ACC112 (cell line): ENCODE data around the gene TMEM178A.

Experiments used
- H2AFZ ChIP-seq: fragments of 200-600 bp; sonication (generic); one replicate; pipeline ENCODE4 v1.6.0; 2017; ENCODE audit warnings: antibody characterized with exemption, low read length; ENCODE audit not compliant: unreplicated experiment
- H3K27ac ChIP-seq: fragments of 200-600 bp; sonication (generic); 2 replicates; pipeline ENCODE4 v1.5.1; 2014; ENCODE audit warnings: low read depth, mild to moderate bottlenecking, antibody characterized with exemption, low read length, moderate library complexity
- H3K27me3 ChIP-seq: fragments of 200-600 bp; sonication (generic); 2 replicates; pipeline ENCODE4 v1.6.1; 2014; ENCODE audit warnings: mild to moderate bottlenecking, antibody characterized with exemption, low read length, moderate library complexity, mixed read lengths; ENCODE audit not compliant: insufficient read depth
- H3K36me3 ChIP-seq: fragments of 200-600 bp; sonication (generic); 2 replicates; pipeline ENCODE4 v1.6.1; 2016; ENCODE audit warnings: mild to moderate bottlenecking, antibody characterized with exemption, low read length, moderate library complexity, mixed read lengths; ENCODE audit not compliant: insufficient read depth
- H3K4me1 ChIP-seq: fragments of 200-600 bp; sonication (generic); one replicate; pipeline ENCODE4 v1.6.1; 2016; ENCODE audit warnings: low read length, mixed read lengths; ENCODE audit not compliant: insufficient read depth, unreplicated experiment, control insufficient read depth
- H3K4me3 ChIP-seq: fragments of 200-600 bp; sonication (generic); 2 replicates; pipeline ENCODE4 v1.5.1; 2014; ENCODE audit warnings: mild to moderate bottlenecking, low read depth, low read length
- H3K79me2 ChIP-seq: fragments of 200-600 bp; sonication (generic); one replicate; pipeline ENCODE4 v1.6.0; 2016; ENCODE audit warnings: low read length; ENCODE audit not compliant: control insufficient read depth, unreplicated experiment, insufficient read depth

TMEM178A gene

DNA sequence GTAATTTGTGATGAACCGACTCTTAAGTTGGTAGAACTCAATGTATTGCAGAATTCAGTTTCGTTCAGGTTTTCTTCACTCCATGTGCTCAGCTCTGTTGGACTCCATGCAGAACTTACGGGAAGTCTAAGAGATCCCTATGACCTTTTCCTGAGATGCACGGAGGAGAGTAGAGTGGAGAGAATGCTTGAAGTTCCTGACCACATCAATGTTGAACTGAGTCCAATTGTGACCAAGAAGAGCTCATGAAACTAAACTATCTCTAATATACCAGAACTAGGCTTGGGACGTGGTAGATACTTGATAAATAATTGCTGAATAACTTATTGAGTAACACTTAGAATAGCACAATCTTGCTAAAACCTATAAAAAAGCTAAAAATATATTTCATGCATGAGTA, 47.2 kb downstream of the TMEM178A start:
- no peak overlapping the region for H3K4me3 ChIP-seq
- no peak overlapping the region for H2AFZ ChIP-seq
- H3K4me1 ChIP-seq, result no peaks in the 10 kb centered on the region
- peaks cover 7% of the 10 kb centered on the region for H3K27me3 ChIP-seq
- no peaks in the 10 kb centered on the region for H3K36me3 ChIP-seq
- no peak overlapping the region for H3K27ac ChIP-seq
- no peaks in the 10 kb centered on the region for H3K79me2 ChIP-seq

DNA sequence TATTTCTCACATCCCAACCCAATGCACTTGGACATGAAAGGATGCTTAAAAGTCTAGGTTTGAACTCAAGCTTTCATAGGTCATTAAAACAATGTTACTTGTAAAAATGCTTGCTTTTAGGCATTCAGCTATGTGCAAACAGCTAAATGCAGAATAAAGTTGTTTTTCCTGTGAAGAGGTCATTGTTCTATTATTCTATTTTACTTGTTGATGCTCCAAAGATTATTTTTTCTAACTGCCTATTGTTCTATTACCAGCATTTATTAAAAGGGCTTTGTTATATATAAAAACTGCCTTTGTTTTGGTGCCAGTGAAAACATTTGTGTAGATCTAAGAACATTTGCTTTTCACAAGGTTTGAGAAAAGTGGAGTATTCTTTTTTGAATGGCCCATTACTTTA, 49.4 kb downstream of the TMEM178A start:
- Histone ChIP-seq H3K27ac (no peak overlapping the region), H2AFZ (no peak overlapping the region), H3K79me2 (no peaks in the 10 kb centered on the region), H3K4me3 (no peak overlapping the region), H3K36me3 (no peaks in the 10 kb centered on the region), H3K27me3 (no peaks in the 10 kb centered on the region), H3K4me1 (no peaks in the 10 kb centered on the region)

DNA sequence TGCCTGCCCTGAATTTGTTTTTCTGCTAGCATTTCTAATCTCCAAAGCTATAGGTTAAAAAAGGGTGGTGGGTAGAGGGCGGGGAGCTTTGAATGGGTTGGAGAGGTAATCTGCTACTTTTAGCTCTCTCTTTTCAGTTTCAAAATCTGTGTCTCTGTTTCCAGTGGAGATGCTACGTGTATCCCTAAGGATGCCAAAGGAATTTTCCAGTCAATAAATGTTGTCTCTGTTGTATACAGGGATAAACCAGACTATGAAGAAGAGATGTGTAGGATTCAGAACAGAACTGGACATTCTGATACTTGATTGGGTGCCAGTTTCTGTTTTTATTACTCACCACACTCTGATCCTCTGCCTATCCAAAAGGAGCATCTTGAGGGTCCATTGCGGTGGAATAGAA, 50.1 kb downstream of the TMEM178A start:
- Histone ChIP-seq H3K4me3 (no peak overlapping the region), H3K4me1 (no peaks in the 10 kb centered on the region), H3K27me3 (no peaks in the 10 kb centered on the region), H2AFZ (no peak overlapping the region), H3K36me3 (no peaks in the 10 kb centered on the region), H3K27ac (no peak overlapping the region), H3K79me2 (no peaks in the 10 kb centered on the region)

DNA sequence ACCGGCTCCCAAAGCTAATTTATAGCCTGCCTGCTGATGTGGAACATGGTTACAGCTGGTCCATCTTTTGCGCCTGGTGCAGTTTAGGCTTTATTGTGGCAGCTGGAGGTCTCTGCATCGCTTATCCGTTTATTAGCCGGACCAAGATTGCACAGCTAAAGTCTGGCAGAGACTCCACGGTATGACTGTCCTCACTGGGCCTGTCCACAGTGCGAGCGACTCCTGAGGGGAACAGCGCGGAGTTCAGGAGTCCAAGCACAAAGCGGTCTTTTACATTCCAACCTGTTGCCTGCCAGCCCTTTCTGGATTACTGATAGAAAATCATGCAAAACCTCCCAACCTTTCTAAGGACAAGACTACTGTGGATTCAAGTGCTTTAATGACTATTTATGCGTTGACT, 51.4 kb downstream of the TMEM178A start:
- Histone ChIP-seq H3K79me2 (no peaks in the 10 kb centered on the region), H3K36me3 (no peaks in the 10 kb centered on the region), H2AFZ (no peak overlapping the region), H3K27ac (no peak overlapping the region), H3K4me3 (no peak overlapping the region), H3K4me1 (no peaks in the 10 kb centered on the region), H3K27me3 (no peaks in the 10 kb centered on the region)

DNA sequence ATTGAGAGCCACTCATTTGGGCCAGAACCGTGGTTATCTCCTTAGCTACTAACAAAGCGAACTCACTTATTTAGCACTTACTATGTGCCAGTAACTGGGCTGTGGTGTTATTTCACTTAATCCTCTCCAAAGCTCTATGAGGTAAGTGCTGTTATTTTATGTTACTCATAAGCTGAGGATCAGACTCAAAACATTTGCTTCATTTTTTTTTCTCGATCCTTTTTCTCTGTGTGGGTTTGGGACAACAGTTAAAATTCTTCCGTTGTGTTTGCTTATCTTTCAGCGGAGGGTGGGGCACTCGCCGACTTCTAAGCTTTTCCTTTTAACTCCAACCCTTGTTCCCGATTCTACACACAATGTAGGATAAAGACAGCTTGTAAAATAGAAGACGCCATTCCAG, 52.8 kb downstream of the TMEM178A start:
- no peaks in the 10 kb centered on the region for H3K36me3 ChIP-seq
- no peak overlapping the region for H3K27ac ChIP-seq
- H3K79me2 ChIP-seq, result no peaks in the 10 kb centered on the region
- no peaks in the 10 kb centered on the region for H3K27me3 ChIP-seq
- no peaks in the 10 kb centered on the region for H3K4me1 ChIP-seq
- no peak overlapping the region for H2AFZ ChIP-seq
- H3K4me3 ChIP-seq, result no peak overlapping the region

DNA sequence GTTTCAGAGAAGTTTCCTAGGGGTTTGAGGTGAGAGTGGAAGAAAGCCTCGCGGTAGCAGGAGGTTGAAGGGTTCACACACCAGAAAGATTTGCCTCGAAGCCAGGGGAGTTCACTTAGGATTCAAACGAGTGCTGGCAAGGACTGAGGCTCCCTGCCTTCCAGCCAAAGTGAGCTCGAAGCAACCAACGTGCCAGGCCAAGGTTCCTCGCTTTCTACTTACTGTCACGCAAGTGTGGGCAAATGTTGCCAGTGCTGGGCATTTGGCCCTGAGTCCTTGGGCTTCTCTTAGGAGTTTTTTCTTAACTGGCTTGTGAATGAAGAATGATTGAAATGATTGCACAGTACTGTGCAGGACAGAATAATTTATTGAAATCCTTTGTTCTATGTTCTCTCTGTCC, 53.6 kb downstream of the TMEM178A start:
- no peak overlapping the region for H3K27ac ChIP-seq

DNA sequence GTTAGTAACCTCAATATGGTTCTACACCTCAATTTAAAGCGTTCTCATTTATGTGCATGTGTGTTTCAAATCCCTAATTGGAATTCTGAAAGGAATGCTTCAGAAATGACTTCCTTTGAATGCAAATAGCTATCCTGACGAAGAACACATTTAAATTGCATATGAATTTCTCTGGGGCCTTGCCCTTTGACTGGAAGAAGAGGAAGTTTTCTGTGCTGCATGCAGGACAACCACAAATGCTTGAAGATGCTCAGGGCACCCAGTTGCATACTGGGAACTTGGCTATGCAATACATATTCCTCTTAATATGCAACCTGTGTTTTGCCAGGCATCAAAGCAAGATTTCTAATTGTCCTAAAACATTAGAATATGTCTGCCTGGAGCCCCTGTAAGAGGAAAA, 55.3 kb downstream of the TMEM178A start:
- H3K79me2 ChIP-seq, result no peaks in the 10 kb centered on the region
- no peaks in the 10 kb centered on the region for H3K27me3 ChIP-seq
- no peaks in the 10 kb centered on the region for H3K36me3 ChIP-seq
- no peak overlapping the region for H3K4me3 ChIP-seq
- H3K27ac ChIP-seq, result no peak overlapping the region
- H2AFZ ChIP-seq, result no peak overlapping the region
- no peaks in the 10 kb centered on the region for H3K4me1 ChIP-seq

More for the DNA sequence above, 53.6 kb downstream of the TMEM178A start:
- no peaks in the 10 kb centered on the region for H3K79me2 ChIP-seq
- no peaks in the 10 kb centered on the region for H3K4me1 ChIP-seq
- H3K27me3 ChIP-seq, result no peaks in the 10 kb centered on the region
- H2AFZ ChIP-seq, result no peak overlapping the region
- no peaks in the 10 kb centered on the region for H3K36me3 ChIP-seq
- no peak overlapping the region for H3K4me3 ChIP-seq

DNA sequence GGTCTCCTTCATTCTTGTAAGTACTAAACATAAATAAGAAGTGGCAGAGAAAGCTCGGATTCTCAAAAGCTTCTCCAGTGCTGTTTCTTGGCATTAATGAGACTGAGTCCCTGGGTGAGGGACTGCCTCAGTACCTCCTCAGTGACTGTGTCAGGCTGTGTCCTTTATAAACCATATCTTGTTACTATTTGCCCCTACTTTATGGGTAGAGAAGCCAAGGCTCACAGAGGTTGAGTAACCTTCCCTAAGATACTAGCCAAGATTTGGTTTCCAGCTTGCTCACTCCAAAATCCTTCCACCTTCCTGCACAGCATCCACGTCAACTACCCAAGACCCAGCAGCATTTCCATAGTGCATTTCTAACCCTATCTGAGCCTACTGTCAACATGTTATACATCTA, 57.8 kb downstream of the TMEM178A start:
- Histone ChIP-seq H3K79me2 (no peaks in the 10 kb centered on the region), H3K27ac (no peak overlapping the region), H3K27me3 (no peaks in the 10 kb centered on the region), H2AFZ (no peak overlapping the region), H3K36me3 (no peaks in the 10 kb centered on the region), H3K4me1 (no peaks in the 10 kb centered on the region), H3K4me3 (no peak overlapping the region)

DNA sequence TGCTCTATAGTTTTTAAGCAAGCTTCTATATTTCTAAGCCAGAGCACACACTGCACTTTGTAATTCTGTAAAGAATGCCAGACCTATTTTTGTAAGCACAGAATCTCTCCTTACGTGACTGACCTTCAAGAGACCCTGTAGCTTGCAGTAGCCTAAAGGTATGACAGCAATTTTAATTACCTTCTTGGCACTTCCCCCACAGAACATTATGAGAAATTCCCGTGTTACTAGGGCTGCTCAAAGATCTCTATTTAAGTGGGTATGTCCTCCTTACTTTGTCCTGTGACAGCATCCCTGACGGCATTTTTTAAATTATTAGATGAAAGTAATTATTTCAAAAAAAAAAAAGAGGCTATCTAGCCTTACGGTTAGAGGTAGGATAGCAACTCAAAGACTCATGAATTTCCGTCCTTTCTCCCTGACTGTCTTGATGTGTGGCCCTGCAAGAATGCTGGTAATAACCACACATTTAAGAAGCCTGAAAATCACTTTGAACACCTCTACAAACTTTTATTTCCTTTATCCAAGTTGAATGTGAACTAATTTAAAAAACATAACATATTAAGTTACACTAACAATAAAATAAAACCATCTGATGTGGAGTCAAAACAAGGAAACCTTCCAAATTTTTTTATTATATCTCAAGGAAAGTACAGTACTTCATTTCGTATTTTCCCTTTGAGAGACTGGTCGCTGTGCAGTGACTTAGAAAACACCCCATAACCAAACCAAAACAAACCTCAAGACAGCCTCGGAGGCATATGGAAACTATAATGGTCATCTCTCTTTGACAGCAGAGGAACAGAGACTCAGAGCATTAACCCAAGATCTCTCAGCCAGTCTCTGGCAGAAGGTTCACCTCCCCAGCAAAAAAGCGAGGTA, 58.5 kb downstream of the TMEM178A start:
- Histone ChIP-seq H2AFZ (no peak overlapping the region), H3K36me3 (no peaks in the 10 kb centered on the region), H3K79me2 (no peaks in the 10 kb centered on the region), H3K4me1 (no peaks in the 10 kb centered on the region), H3K27ac (no peak overlapping the region), H3K4me3 (no peak overlapping the region), H3K27me3 (no peaks in the 10 kb centered on the region)

DNA sequence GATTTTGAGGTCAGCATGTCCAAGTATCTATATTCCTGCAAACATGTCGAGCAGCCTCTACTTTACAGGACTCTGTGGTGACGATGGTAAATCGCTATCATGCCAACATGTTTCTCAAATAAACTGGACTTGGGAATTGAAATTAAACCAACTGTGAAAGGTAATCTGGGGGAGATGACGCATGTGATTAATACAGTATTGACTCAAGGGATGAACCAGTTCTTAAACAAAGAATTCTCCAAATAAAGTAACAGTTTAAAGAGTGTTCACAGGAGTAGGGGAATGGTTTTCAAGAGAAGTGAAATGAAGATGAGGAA, 59.1 kb downstream of the TMEM178A start:
- Histone ChIP-seq H3K36me3 (no peaks in the 10 kb centered on the region), H3K4me1 (no peaks in the 10 kb centered on the region), H3K79me2 (no peaks in the 10 kb centered on the region), H2AFZ (no peak overlapping the region), H3K4me3 (no peak overlapping the region), H3K27ac (no peak overlapping the region), H3K27me3 (no peaks in the 10 kb centered on the region)

DNA sequence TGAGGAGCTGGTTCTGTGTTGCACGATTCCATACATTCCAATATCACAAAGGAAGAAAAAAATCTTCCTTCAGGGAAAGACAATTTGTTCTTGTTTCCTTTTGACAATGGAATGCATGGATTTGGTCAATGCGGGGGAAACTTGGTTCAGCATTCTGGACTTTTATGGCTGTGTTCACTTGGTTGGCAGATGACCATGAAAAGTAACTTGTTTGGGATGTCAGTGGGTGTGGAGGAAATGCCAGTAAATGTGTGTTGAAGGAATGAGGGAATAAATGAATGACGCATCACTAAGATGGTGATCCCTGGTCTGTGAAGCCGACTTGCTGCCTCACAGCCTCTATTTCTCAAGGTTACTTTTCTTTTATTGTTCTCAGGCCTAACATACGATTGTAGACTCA, 59.7 kb downstream of the TMEM178A start:
- H3K27ac ChIP-seq, result no peak overlapping the region
- H3K4me1 ChIP-seq, result no peaks in the 10 kb centered on the region
- H3K4me3 ChIP-seq, result no peak overlapping the region
- no peaks in the 10 kb centered on the region for H3K79me2 ChIP-seq
- no peaks in the 10 kb centered on the region for H3K27me3 ChIP-seq
- H3K36me3 ChIP-seq, result no peaks in the 10 kb centered on the region
- no peak overlapping the region for H2AFZ ChIP-seq
